Peyer's patch (tissue), 4 donors: ENCODE measurements around the gene GPR152.

Source experiments
- POLR2A ChIP-seq, 2 donors: fragments of 450-650 bp; IDR thresholded peaks; one replicate each; pipeline ENCODE4 v1.5.1; 2017; ENCODE audit warnings: antibody characterized with exemption in 2 of 2, mild to moderate bottlenecking in 2 of 2, moderate library complexity in 2 of 2
- TF ChIP-seq, protein P1 (sequence below), 6 experiments: fragments of 450-650 bp in 4 of 6; fragments of 200-600 bp in 2 of 6; sonication (generic) in 1 of 6; IDR thresholded peaks; one replicate each; pipeline ENCODE4 v1.5.1; 2017 to 2019; ENCODE audit warnings: antibody characterized with exemption in 6 of 6, mild to moderate bottlenecking in 3 of 6, moderate library complexity in 1 of 6

DNA sequence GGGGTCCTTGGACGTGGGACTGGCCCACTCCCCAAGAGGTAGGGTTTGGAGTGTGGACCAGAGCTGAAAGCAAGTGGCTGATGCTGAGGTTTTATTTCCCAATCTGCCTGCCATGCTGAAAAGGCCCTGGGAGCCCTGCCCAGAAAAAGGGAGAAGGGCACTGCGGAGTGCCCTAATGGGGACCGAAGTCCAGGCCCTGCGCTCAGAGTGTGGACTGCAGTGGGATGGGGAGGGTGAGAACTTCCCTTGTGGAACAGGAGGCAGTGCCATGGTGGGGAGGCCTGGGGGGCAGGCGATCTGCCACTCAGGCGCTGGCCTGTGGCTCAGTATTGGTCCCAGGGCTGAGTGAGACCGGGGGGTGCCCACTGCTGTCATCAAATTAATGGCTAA lies 4.3 kb downstream of the GPR152 start:
- no peak for TF ChIP-seq POLR2A (IDR thresholded peaks at IDR 0.05)
- TF ChIP-seq, protein P1, sequence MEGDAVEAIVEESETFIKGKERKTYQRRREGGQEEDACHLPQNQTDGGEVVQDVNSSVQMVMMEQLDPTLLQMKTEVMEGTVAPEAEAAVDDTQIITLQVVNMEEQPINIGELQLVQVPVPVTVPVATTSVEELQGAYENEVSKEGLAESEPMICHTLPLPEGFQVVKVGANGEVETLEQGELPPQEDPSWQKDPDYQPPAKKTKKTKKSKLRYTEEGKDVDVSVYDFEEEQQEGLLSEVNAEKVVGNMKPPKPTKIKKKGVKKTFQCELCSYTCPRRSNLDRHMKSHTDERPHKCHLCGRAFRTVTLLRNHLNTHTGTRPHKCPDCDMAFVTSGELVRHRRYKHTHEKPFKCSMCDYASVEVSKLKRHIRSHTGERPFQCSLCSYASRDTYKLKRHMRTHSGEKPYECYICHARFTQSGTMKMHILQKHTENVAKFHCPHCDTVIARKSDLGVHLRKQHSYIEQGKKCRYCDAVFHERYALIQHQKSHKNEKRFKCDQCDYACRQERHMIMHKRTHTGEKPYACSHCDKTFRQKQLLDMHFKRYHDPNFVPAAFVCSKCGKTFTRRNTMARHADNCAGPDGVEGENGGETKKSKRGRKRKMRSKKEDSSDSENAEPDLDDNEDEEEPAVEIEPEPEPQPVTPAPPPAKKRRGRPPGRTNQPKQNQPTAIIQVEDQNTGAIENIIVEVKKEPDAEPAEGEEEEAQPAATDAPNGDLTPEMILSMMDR (IDR thresholded peaks at IDR 0.05), result no peak
